GM12892 (cell line): ENCODE measurements around the gene PPP2R5E.
"Not testable (repeated sequence)": the region's sequence is repeated elsewhere in the genome, so short reads cannot be mapped to it uniquely, and the experiment has no call there.

Experiments
- DNase-seq: peaks from one replicate; pipeline ENCODE4 v3.0.0; 2011; ENCODE audit not compliant: insufficient read length
- FAIRE-seq: peaks from 2 replicates; lab custom pipeline; 2011; peaks lifted over from hg19 to GRCh38; lab: Jason Lieb, UNC
- POLR2A ChIP-seq: IDR thresholded peaks from 2 replicates; pipeline ENCODE4 v1.6.1; 2011; ENCODE audit warnings: low read depth, low read length, control low read depth
- POLR2AphosphoS5 ChIP-seq: IDR thresholded peaks from 2 replicates; pipeline ENCODE4 v1.6.1; 2011; ENCODE audit warnings: low read depth, low read length, control low read depth
- TAF1 ChIP-seq: IDR thresholded peaks from 2 replicates; pipeline ENCODE4 v1.6.1; 2011; ENCODE audit warnings: low read depth, mild to moderate bottlenecking, control low read depth, low read length, borderline replicate concordance

The PPP2R5E gene

GRCh38 chr14:63387711-63388110 lies 155.5 kb downstream of the PPP2R5E start:
- TF ChIP-seq POLR2A (no peak), POLR2AphosphoS5 (no peak), TAF1 (no peak)
- no peak for FAIRE-seq

GRCh38 chr14:63383776-63384367 lies 159.3 kb downstream of the PPP2R5E start:
- FAIRE-seq: no peak
- DNase-seq: peak; percentile 13
- TF ChIP-seq TAF1: no peak
- TF ChIP-seq POLR2AphosphoS5: no peak

More at GRCh38 chr14:63387711-63388110, 155.5 kb downstream of the PPP2R5E start:
- no peak for DNase-seq

DNA sequence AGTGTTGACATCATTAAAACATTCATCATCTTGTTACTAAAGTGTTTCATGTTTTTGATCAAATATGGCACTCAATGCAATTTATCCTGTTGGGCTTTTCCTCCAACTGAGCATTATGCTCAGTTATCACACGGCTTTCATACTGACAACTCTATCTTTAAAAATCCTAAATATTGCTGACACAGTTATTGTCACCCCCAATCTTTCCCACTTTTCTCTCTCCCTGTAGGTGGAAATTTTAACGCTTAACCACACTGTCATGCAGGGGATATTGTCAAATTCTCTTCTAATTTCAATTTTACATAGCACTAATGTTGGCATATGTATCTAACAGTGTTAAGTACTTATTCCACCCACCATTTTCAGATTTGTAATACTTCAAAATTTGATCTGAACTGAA lies 164.7 kb downstream of the PPP2R5E start:
- no peak for DNase-seq
- FAIRE-seq: no peak
- TF ChIP-seq POLR2AphosphoS5 (no peak), POLR2A (no peak), TAF1 (no peak)

- DNase-seq (no peak), FAIRE-seq (peak; percentile 51)
- TF ChIP-seq TAF1 (no peak), POLR2A (no peak), POLR2AphosphoS5 (no peak)
These were observed 167.4 kb downstream of the PPP2R5E start for GRCh38 chr14:63375769-63376168.

DNA sequence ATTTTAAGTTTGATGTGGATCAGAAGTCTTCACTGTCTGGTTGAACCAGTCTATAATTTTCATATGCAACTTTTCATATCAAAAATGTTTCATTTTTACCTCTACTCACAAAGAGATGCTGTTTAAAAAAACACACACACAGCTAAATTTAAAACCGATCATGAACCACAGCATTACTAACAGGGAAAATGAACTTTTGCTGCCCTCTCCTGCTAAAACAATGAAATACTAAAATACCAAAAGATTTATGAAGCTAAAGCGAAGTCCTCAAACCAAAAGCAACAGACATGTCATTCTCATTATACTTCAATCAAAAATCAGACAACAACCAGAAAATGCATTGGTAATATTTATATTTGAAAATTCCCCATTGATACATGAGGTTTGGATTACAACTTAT lies 171.6 kb downstream of the PPP2R5E start:
- DNase-seq, FAIRE-seq: not testable (repeated sequence)

- TF ChIP-seq TAF1 (no peak), POLR2AphosphoS5 (no peak), POLR2A (no peak)
- no peak for DNase-seq
- peak; percentile 30 for FAIRE-seq
These were observed 172.1 kb downstream of the PPP2R5E start for GRCh38 chr14:63371033-63371432.

GRCh38 chr14:63367742-63368364 lies 175.3 kb downstream of the PPP2R5E start:
- FAIRE-seq: no peak

GRCh38 chr14:63362389-63362819 lies 180.8 kb downstream of the PPP2R5E start:
- FAIRE-seq (no peak), DNase-seq (no peak)
- TF ChIP-seq POLR2AphosphoS5 (no peak), TAF1 (no peak), POLR2A (no peak)

More at GRCh38 chr14:63367742-63368364, 175.3 kb downstream of the PPP2R5E start:
- no peak for DNase-seq
- TF ChIP-seq TAF1: no peak
- TF ChIP-seq POLR2A: no peak
- TF ChIP-seq POLR2AphosphoS5: no peak

DNA sequence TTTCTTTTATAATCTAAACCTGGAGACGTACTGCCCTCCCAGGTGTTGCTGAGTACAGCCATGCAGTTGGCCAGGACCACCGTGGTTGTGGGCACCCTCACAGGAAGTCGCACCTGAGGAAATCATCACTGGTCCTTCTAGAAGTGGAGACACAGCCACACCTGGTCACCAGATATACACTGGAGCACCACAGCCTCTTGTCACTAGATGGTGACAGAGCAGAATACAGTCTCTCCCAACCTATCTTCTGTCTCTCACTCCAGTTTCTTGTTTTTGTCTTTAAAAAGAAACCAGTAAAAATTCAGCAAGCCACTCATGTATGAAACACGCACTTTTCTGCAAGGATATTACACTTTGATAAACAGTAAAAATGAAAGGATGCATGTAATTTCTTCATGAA lies 181.4 kb downstream of the PPP2R5E start:
- TF ChIP-seq POLR2AphosphoS5 (no peak), POLR2A (no peak), TAF1 (no peak)
- DNase-seq (no peak), FAIRE-seq (no peak)

- no peak for TF ChIP-seq POLR2A
- no peak for TF ChIP-seq POLR2AphosphoS5
- no peak for TF ChIP-seq TAF1
- no peak for DNase-seq
- no peak for FAIRE-seq
These were observed 185.3 kb downstream of the PPP2R5E start for GRCh38 chr14:63357841-63358240.

- TF ChIP-seq POLR2AphosphoS5: no peak
- TF ChIP-seq POLR2A: no peak
- TF ChIP-seq TAF1: no peak
- DNase-seq (no peak), FAIRE-seq (no peak)
These were observed 197.4 kb downstream of the PPP2R5E start for GRCh38 chr14:63345826-63346225.

DNA sequence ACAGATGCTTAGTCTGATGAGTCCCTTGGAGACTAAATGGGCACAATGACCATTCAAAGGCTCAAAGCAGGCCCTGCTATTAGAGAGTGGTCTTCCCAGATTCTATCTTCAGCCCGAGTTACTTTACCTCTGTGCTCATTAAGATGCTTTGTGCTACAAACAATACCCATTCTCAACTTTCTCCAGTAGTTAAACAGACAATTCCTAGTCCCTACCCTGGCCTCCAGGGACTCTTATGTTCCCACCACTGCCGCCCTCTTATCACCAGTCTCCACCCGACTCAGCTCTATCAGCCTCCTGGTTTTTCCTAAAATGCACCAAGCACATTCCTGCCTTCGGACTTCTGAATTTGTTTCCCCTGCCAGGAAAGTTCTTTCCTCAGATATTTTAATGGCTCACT lies 198.8 kb downstream of the PPP2R5E start:
- FAIRE-seq: no peak
- no peak for TF ChIP-seq POLR2A
- no peak for TF ChIP-seq TAF1
- no peak for TF ChIP-seq POLR2AphosphoS5
- DNase-seq: no peak
